ENCODE results near the gene LUZP4. TPM values are rescaled to one million over a fixed set of nuclear protein-coding genes. Genes with fewer than 3 reads are reported as not detected.
"Not testable (repeated sequence)": the region's sequence is repeated elsewhere in the genome, so short reads cannot be mapped to it uniquely, and the experiment has no call there.

Gene LUZP4
- total and polyA plus RNA-seq, 12 donors = not detected

DNA sequence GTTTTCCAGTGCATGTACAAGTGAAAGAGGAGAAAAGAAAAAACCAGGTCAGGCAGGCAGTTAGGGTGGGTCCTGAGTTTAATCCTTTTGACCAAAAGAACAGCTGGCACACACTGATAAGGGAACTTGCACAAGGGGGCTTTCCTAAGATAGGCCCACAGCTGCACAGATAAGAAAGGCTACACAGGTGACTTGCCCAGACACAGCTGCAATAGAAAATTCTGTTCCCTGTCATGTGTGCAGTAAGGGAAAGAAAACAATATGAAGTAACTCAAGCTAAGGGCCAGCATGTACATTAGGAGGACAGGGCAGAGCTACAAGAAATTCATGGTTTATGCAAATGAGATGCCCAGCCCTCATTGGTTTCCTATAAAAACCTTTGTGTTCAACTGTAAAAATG, 32.9 kb downstream of the LUZP4 start:
- no peaks in the 10 kb centered on the region for H3K36me3 ChIP-seq
- no peaks in the 10 kb centered on the region for H3K4me1 ChIP-seq
- ATAC-seq (no peak), DNase-seq (no peak)
- peaks cover 0 to 47% (median 0%) of the 10 kb centered on the region in 7 donors for H3K27me3 ChIP-seq
- no peak overlapping the region for H3K27ac ChIP-seq
- H3K4me3 ChIP-seq = no peak overlapping the region
- TF ChIP-seq, protein P1, sequence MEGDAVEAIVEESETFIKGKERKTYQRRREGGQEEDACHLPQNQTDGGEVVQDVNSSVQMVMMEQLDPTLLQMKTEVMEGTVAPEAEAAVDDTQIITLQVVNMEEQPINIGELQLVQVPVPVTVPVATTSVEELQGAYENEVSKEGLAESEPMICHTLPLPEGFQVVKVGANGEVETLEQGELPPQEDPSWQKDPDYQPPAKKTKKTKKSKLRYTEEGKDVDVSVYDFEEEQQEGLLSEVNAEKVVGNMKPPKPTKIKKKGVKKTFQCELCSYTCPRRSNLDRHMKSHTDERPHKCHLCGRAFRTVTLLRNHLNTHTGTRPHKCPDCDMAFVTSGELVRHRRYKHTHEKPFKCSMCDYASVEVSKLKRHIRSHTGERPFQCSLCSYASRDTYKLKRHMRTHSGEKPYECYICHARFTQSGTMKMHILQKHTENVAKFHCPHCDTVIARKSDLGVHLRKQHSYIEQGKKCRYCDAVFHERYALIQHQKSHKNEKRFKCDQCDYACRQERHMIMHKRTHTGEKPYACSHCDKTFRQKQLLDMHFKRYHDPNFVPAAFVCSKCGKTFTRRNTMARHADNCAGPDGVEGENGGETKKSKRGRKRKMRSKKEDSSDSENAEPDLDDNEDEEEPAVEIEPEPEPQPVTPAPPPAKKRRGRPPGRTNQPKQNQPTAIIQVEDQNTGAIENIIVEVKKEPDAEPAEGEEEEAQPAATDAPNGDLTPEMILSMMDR (IDR thresholded peaks at IDR 0.05) = no peak
- intact Hi-C loops (cut with DNase I) = loop anchor here in 2 of 10 donors (10.0 kb wide), 2 partner anchors 352 to 362 kb away; no protein-coding TSS in a partner anchor
- no peaks in the 10 kb centered on the region for H3K9me3 ChIP-seq

DNA sequence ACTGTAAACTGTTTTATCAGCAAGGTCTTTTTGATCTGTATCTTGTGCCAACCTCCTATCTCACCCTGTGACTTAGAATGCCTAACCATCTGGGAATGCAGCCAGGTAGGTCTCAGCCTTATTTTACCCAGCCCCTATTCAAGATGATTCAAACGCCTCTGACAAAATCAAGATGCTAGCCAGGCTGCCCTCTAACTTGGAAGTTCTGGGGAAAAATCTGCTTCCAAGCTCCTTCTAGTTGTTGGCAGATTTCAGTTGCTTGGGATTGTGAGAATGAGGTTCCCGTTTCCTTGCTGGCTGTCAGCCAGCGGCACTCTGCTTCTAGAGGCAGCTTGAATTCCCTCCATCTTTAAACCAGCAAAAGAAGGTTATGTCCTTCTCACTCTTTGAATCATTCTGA, 34.7 kb downstream of the LUZP4 start:
- intact Hi-C loops (cut with DNase I) = loop anchor here in 2 of 10 donors (10.0 kb wide), 2 partner anchors 351 to 361 kb away; no protein-coding TSS in a partner anchor
- Histone ChIP-seq H3K36me3 (no peaks in the 10 kb centered on the region), H3K9me3 (no peaks in the 10 kb centered on the region), H3K4me3 (no peak overlapping the region), H3K4me1 (no peaks in the 10 kb centered on the region), H3K27me3 (peaks cover 0 to 34% (median 0%) of the 10 kb centered on the region in 7 donors), H3K27ac (peak overlapping the region in 1 of 10 donors; percentile 6)
- WGBS, 2 donors = 27 to 31% methylated on average over 2 to 3 of the region's 3 CpGs
- DNase-seq = peak; percentile 6 to 40
- no peak for ATAC-seq
- TF ChIP-seq, protein P1 (IDR thresholded peaks at IDR 0.05) = no peak

DNA sequence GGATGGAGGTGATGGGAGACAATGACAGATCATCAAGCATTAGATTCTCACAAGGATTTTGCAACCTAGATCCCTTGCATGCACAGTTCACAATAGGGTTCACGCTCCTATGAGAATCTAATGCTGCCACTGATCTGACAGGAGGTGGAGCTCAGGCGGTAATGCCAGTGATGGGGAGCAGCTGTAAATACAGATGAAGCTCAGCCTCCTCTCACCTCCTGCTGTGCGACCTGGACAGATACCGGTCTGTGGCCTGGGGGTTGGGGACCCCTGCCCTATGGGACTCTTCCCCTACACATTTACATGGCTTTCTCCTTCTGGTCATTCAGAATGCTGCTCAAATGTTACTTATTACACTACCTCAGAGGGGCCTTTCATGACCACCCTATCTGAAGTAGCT, 39.8 kb downstream of the LUZP4 start:
- intact Hi-C loops (cut with DNase I) = loop anchor here in 3 of 10 donors (5.0 to 10.0 kb wide), 3 partner anchors 346 to 363 kb away; no protein-coding TSS in a partner anchor
- not testable (repeated sequence) for H3K4me1 ChIP-seq, H3K9me3 ChIP-seq, H3K4me3 ChIP-seq, ATAC-seq, H3K27ac ChIP-seq, H3K36me3 ChIP-seq, DNase-seq
- peaks cover 0 to 24% (median 0%) of the 10 kb centered on the region in 7 donors for H3K27me3 ChIP-seq
- 89 to 90% methylated on average over 4 of the region's 4 CpGs for WGBS, 2 donors

DNA sequence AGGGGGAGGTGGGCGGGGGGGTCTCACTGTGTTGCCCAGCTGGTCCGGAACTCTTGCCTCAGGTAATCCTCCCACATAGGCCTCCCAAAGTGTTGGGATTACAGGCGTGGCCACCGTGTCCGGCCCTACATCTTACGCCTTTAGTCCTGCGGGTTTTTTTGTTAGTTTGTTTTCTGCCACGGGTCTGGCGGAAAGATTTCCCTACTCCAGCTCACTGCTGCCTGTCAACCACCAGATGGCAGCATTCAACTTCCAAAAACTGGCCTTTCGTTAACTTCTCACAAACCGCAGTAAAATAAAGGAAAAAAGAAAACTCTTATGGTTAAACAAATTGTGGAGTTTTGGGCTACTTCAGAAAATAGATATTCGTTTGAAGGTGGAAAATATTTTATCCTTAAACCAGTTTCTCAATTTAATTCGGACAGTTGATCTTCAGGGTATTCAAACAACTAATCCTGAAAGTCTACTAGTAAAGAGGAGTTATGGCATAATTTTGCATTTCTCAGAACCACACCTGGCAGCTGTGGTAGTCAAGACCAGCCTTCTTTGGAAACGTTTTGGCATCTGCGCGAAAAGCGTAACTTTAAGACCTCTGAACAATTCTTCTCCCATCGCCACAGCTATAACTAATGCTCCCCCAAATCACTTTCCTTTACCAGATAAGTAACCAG, 41.1 kb downstream of the LUZP4 start:
- 17 to 22% methylated on average over 18 of the region's 18 CpGs for WGBS, 2 donors
- ATAC-seq = peak in 6 of 8 donors; percentile 33 to 69 (median 53)

More for the DNA sequence above, 41.1 kb downstream of the LUZP4 start:
- peak in 1 of 2 donors; percentile 28 for DNase-seq
- intact Hi-C loops (cut with DNase I) = loop anchor here in 9 of 10 donors (1.0 to 10.0 kb wide), 11 partner anchors 124 to 612 kb away; partner anchors contain the start of gene PLS3 (in 5 of the 9)
- TF ChIP-seq, protein P1 (IDR thresholded peaks at IDR 0.05) = peak; percentile 53 to 89 (median 75)
- Histone ChIP-seq H3K27ac (no peak overlapping the region), H3K4me3 (peak overlapping the region in 3 of 10 donors; percentile 27 to 31 (median 28)), H3K4me1 (peaks cover 0 to 5% (median 0%) of the 10 kb centered on the region in 9 donors), H3K27me3 (peaks cover 0 to 23% (median 0%) of the 10 kb centered on the region in 7 donors), H3K36me3 (no peaks in the 10 kb centered on the region), H3K9me3 (no peaks in the 10 kb centered on the region)

Data from heart right ventricle (tissue), 16 donors.